Measurements from ENCODE around the gene ARHGAP31.

DNA sequence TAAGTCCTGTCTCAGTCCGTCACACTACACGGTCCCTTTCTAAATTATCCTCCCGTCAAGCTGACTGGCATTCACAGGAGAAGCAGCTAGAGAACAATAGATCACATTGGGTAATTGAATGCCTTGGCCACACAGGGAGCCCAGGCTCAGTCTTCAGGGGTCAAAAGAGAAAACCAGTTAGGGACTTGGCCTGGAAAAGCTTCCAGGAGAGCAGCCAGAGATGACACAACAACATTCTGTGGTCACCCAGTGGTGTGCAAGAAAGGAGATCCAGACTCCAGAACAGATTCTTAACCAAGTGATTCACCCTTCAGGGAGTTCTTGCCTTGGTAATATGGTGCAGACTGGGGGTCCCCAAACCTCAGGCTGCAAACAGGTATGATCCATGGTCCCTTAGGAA, 15.9 kb downstream of the ARHGAP31 start:
- TF ChIP-seq, protein P1, sequence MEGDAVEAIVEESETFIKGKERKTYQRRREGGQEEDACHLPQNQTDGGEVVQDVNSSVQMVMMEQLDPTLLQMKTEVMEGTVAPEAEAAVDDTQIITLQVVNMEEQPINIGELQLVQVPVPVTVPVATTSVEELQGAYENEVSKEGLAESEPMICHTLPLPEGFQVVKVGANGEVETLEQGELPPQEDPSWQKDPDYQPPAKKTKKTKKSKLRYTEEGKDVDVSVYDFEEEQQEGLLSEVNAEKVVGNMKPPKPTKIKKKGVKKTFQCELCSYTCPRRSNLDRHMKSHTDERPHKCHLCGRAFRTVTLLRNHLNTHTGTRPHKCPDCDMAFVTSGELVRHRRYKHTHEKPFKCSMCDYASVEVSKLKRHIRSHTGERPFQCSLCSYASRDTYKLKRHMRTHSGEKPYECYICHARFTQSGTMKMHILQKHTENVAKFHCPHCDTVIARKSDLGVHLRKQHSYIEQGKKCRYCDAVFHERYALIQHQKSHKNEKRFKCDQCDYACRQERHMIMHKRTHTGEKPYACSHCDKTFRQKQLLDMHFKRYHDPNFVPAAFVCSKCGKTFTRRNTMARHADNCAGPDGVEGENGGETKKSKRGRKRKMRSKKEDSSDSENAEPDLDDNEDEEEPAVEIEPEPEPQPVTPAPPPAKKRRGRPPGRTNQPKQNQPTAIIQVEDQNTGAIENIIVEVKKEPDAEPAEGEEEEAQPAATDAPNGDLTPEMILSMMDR (conservative IDR thresholded peaks at IDR 0.05; ENCODE audit: low read depth in 2 of 2) = no peak
- no peak for TF ChIP-seq EZH2phosphoT487 (IDR thresholded peaks at IDR 0.05; ENCODE audit: unreplicated experiment)
- TF ChIP-seq JUNB (IDR thresholded peaks at IDR 0.05; ENCODE audit: unreplicated experiment) = no peak
- no peak for TF ChIP-seq EZH2 (IDR thresholded peaks at IDR 0.05; ENCODE audit: low read depth, unreplicated experiment)
- TF ChIP-seq POLR2AphosphoS5 (IDR thresholded peaks at IDR 0.05; ENCODE audit: low read depth) = no peak
- TF ChIP-seq, protein P2, sequence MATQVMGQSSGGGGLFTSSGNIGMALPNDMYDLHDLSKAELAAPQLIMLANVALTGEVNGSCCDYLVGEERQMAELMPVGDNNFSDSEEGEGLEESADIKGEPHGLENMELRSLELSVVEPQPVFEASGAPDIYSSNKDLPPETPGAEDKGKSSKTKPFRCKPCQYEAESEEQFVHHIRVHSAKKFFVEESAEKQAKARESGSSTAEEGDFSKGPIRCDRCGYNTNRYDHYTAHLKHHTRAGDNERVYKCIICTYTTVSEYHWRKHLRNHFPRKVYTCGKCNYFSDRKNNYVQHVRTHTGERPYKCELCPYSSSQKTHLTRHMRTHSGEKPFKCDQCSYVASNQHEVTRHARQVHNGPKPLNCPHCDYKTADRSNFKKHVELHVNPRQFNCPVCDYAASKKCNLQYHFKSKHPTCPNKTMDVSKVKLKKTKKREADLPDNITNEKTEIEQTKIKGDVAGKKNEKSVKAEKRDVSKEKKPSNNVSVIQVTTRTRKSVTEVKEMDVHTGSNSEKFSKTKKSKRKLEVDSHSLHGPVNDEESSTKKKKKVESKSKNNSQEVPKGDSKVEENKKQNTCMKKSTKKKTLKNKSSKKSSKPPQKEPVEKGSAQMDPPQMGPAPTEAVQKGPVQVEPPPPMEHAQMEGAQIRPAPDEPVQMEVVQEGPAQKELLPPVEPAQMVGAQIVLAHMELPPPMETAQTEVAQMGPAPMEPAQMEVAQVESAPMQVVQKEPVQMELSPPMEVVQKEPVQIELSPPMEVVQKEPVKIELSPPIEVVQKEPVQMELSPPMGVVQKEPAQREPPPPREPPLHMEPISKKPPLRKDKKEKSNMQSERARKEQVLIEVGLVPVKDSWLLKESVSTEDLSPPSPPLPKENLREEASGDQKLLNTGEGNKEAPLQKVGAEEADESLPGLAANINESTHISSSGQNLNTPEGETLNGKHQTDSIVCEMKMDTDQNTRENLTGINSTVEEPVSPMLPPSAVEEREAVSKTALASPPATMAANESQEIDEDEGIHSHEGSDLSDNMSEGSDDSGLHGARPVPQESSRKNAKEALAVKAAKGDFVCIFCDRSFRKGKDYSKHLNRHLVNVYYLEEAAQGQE (IDR thresholded peaks at IDR 0.05; ENCODE audit: unreplicated experiment) = no peak
- TF ChIP-seq ZNF331 (CRISPR knock-in tag; IDR thresholded peaks at IDR 0.05; ENCODE audit: low read depth) = no peak
- TF ChIP-seq CREB1 (CRISPR knock-in tag; IDR thresholded peaks at IDR 0.05; ENCODE audit: low read depth) = no peak
- no peak for TF ChIP-seq ZNF114 (CRISPR knock-in tag; IDR thresholded peaks at IDR 0.05)
- TF ChIP-seq, protein P3, sequence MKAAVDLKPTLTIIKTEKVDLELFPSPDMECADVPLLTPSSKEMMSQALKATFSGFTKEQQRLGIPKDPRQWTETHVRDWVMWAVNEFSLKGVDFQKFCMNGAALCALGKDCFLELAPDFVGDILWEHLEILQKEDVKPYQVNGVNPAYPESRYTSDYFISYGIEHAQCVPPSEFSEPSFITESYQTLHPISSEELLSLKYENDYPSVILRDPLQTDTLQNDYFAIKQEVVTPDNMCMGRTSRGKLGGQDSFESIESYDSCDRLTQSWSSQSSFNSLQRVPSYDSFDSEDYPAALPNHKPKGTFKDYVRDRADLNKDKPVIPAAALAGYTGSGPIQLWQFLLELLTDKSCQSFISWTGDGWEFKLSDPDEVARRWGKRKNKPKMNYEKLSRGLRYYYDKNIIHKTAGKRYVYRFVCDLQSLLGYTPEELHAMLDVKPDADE (IDR thresholded peaks at IDR 0.05) = no peak

All from GM23338 (cell line).